SU-DHL-6 (cell line): ENCODE measurements around the gene FOCAD.

Experiments used
- CTCF ChIP-seq: fragments of 200-600 bp; sonication (generic); IDR thresholded peaks from one replicate; pipeline ENCODE4 v1.5.1; 2017; ENCODE audit warnings: antibody characterized with exemption, mild to moderate bottlenecking, low read length, moderate library complexity; ENCODE audit not compliant: insufficient read depth, poor library complexity, severe bottlenecking
- EZH2phosphoT487 ChIP-seq: fragments of 200-600 bp; sonication (generic), shearing (Covaris generic); conservative IDR thresholded peaks from 2 replicates; pipeline ENCODE4 v1.6.1; 2018; ENCODE audit warnings: mild to moderate bottlenecking, antibody characterized with exemption, low read length, moderate library complexity, mixed read lengths

DNA sequence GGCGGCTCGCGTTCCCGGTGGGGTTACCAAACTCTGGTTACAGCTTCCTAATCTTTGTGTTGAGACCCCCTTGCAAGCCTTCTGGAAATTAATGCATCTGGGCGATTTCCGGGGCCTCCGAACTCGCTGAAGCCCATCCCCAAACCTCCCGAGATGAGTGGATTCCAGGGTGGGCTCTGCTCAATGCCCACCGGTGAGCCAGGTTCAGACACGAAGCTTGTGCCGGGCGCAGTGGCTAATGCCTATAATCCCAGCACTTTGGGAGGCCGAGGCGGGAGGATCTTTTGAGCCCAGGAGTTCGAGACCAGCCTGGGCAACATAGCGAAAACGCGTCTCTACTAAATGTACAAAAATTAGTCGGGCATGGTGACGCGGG is 347.7 kb downstream of the FOCAD start:
- TF ChIP-seq CTCF (no peak), EZH2phosphoT487 (no peak)
